HG03571 (cell line): ENCODE data around the gene FHL3.
"Not testable (repeated sequence)": the region's sequence is repeated elsewhere in the genome, so short reads cannot be mapped to it uniquely, and the experiment has no call there.

ENCODE experiments used
- ATAC-seq: cut with Tn5 transposase; IDR thresholded peaks from one replicate; pipeline ENCODE4 v1.9.1; 2021; ENCODE audit not compliant: unreplicated experiment

The FHL3 gene

DNA sequence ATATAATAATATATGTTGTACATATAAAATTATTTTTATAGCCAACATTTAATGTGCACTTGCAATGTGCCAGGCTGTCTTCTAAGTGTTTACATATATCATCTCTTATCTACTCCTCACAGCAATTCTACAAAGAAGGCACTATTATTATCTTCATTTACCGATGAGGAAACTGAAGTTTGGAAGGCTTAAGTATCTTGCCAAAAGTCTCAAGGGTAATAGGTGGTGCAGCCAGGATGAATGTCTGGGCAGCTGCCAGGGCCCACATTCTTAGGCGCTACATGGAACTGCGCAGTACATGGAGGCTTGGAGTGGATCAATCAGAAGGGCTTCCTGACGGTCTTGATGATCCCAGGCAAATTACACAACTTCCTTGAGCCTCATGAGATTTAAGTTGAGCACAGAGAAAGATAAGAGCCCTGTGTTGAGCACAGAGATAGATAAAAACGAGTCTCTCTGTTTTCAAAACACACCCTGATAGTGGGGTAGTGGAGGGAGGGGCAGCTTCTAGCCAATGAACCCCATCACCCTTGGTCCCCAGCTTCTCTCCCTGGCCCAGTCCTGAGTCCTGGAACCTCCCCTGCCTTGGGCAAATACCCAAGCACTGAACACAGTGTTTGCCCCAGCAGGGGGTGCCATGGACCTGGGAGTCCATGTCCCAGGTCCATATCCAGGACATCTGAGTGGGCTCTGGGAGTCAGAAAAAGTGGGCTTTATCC is 32.1 kb upstream of the FHL3 start:
- no peak for ATAC-seq

DNA sequence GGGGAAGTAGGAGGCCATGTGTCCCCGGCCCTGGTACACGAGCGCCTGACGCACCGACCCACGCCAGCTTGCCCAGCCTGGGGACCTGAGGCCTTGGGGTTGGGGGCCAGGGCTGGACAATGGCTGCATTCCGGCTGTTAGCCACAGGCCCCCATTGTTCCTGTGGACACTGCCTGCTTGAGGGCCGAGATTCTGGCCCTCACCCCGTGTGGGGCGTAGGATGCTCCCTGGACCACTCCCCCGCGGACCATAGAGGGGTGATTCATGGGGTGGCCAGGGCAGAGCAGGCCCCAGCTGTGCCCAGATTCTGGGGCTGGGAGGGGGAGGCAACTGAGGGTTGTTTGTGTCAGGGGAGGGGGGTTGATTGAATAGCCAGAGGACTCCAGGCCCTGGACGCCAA is 29.6 kb upstream of the FHL3 start:
- ATAC-seq: no peak

DNA sequence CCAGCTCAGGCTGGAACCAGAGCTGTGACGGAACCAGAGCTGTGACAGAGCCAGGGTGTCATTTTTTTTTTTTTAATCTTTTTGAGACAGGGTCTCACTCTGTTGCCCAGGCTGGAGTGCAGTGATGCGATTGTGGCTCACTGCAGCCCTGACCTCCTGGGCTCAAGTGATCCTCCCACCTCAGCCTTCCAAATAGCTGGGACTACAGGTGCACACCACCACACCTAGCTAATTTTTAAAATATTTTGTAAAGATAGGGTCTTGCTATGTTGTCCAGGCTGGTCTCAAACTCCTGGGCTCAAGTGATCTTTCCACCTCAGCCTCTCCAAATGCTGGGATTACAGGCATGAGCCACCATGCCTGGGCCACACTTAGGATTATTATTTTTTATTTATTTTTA is 27.7 kb upstream of the FHL3 start:
- not testable (repeated sequence) for ATAC-seq

DNA sequence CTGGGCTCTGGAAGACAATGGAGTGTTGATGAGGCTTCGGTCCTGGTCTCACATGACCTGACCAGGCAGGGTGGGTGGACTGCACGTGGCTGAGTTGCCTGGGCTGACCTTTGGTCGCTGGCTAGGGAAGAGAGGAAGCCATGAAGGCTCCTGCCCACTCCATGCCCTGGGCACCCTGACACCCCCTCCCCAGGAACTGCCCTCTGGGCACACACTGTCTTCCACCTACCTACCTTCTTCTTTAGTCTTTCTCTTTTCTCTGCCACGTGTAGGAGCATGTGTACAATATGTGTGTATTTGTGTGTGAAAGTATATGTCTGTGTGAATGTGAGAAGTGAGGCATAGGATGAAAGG is 26.2 kb upstream of the FHL3 start:
- ATAC-seq: no peak

DNA sequence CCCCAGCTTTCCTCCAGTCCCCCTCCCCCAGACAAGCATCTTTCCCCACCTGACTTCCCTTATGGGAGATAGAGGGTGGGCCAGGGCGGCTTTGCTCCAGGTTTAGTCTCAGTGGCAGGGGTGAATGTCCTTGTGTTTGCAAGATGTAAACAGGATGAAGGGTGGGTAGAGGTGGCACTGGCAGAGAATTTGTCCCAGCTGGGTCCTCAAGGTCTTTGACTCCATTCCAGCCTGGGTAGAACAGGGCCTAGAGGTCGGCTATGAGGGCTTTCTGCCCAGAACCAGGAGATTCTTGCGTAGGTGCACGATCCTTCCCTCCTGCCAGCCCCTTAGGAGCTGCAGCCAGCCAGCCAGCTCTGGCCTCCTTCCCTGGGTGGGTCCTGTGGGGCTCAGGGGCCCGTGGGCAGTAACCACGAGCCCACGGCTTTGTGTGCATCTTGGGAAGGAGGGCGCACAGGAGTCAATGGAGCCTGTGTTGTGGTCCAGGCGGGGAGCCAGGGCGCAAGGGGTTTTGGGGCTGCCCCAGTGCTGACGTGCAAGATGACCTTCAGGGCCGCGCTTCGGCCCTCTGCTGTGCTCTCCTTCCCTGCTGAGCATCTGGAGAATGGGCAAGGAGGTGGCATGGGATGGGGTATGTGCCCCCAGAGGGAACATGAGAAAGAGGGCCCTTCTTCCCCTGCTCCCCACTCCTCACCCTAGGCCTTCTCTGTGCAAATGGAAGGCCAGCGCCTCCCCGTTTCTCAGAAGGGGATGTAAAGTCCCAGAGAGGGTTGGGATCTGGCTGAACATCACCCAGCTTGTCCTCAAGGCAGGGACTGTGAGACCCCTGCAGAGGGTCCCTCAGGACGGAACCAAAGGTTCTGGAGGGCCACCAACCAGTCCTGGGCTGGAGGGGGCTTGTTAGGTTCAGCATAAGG is 25.5 kb upstream of the FHL3 start:
- no peak for ATAC-seq

DNA sequence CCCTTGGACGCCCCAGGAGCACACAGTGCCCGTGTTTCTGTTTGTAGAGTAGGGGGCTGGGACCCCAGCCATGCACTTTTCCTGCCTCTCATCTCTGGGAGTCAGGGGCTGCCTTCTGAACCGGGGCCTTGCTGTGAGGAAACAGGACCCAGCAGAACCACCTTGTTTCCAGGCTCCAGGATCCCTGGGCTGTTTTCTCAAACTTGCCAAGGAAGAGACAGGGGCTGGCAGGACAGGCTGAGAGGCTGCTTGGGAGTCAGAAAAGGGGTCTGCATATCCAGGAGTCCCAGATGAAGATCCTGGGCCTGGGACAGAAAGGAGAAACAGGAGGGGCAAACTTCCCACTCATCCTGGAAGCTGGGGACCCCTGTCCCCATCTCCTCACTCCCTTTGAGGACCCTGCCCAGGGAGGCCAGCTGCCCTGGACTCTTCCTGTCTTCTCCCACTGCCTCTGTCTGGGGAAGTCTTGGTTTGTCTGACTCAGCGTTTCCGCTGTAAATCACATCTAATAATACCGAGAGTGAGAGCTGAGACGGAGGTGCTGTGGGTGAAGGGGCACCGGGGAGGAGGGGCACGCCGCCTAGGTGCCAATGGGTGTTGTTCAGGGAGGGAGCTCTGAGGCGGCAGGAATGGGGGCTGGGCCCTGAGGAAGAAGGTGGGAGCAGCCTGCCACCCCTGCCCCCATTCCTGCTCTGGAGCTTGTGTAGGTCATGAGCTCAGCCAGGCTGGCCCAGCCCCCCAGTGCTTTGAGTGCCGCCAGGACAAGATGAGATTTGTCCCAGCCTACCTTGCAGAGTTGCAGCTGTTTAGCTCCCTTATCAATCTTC is 24.6 kb upstream of the FHL3 start:
- ATAC-seq: no peak

DNA sequence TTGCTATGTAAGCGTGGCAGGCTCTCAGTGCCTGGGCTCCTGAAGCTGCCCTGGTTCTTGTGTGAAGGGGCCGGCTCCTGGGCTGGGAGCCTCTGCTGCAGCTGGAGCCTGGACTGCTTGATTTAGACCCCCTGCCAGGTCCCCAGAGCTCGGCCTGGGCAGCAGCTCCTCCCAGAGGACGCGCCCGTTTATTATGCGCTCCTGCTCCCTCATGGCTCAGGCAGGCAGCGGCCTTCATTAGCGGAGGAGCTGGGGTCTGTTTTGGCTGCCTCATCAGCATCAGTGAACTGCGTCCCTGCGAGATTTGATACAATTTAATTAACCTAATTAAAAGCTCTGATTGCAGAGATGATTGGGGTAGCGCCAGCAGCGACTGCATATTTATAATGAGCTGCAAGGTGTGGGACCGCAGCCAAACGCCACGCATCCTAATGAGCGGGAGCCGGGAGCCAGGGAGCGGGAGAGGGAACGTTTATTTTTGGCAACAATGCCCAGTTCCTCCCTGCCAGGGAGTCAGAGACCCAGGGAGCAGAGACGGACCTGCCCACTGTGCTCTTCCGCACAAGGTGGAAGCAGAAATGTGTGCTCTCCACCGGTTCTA is 23.9 kb upstream of the FHL3 start:
- no peak for ATAC-seq

DNA sequence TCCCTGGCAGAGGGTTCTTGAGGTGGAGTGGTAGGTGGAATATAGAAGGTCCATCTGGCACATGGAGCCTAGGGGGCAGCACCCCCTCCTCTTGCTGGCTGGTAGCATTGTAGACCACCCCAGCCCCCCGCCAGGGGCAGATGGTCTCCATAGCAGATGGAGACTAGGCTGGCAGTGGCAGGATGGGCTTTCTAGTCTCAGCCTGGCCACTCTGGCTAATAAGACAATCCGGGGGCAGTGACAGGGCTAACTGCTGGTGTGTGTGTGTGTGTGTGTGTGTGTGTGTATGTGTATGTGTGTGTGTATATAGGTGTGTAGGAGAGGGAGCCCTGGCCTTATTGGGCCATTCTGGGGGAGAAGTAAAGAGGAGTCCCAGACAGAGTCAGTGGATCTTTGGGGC is 23.4 kb upstream of the FHL3 start:
- ATAC-seq: no peak

DNA sequence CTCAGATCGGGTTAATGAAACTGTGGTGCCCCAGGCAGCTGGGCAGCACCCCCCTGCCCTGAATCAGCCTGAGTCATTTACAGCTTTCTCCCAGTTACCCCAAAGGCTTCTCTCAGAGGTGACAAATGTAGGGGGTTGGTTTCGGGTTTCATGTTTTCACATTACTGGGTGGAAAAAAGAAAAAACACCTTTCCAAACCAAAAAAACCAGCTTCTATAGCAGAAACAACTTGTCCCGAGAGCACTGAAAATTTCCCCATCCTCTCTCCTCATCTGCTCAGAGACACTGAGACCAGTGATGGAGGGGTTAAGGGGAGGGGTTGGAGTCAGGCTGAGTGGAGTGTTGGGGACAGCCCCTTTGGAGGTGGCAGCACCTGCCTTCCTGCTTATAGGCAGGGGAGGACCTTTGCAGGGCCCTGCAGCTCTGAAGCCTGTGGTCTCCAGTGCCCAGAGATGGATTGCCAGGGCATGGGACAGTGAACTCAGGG is 22.8 kb upstream of the FHL3 start:
- ATAC-seq: peak; percentile 66

DNA sequence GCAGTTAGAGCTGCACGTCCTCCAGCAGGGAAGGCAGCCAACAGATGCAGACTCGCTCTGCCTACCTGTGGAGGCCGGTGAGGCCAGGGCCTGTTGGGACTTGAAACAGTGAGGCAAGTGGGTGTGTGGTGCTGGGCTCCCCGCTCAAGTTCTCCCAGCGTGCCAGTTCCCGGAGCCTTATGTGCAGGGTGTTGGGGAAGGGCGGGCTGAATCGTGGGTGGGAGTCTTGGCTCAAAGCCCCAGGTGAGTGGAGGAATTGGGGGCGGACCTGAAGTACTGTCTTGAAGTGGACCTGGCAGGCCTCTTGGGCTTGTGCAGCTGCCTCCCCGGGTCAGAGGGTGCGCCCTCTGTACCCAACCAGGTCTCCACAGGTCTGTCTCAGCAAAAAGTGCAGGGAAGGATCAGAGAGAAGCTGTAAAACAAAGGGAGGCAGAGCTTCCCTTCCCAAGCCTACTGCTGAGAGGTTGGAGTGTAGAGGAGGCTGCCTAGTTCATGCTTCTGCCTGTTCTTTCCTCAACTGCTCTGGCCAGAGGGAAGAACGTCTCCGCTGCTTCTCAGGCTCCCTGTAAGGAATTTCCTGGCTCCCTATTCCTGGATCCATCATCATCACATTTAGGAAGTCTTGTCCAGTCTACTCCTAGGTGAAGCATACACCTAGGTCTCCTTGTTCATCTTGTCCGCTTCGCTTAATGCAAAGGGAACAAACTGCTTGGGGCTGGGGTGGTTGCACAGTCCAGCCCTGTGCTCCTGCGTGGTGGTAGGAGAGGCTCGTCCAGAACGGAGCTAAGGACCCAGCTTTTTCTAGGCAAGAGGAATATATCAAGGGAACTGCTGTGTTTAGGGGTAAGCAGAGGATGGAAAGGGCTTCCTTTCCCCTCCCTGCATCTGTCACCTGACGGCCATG is 22.1 kb upstream of the FHL3 start:
- no peak for ATAC-seq

DNA sequence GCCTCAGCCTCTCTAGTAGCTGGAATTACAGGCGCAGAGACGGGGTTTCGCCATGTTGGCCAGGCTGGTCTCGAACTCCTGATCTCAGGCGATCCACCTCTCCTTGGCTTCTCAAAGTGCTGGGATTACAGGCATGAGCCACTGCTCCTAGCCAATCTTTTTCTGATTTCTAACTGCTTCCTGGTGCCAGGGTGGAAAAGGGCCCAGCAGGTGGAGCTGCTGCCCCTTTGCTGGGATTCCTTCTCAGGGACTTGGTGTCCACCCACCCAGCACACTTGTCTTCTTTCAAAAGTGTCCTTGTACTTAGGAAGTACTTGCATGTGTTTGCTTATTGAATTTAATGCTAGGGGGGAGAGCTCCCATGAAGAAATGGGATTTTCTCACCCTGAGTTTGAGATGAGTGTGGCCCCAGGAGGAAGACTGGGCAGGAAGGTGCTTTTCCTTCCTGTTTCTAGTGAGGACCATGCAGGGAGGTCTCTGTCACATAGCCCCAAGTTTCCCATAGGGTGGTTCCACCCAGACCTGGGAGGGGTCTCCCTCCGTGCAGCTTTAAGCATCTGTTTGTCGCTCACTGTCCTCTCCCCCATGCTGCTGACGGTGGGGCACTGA is 21.4 kb upstream of the FHL3 start:
- ATAC-seq: no peak

DNA sequence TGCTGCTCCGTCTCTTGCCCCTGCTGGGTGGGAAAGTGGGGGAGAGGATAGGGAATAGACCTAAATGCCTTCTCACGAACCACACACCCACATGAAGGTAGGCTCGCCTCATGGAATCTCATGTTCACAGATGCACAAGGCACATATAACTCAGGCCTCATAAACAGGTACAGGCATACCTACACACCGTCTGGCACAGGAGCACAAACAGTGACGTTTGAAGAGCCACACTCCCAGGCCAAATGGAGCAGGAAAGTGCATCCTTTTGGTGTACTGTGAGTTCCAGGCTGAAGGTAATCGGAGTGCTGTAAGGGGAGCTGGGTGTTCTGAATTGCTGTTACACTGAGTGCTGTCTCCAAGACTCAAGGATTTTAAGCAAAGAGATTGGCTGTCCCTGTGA is 20.4 kb upstream of the FHL3 start:
- ATAC-seq: no peak

DNA sequence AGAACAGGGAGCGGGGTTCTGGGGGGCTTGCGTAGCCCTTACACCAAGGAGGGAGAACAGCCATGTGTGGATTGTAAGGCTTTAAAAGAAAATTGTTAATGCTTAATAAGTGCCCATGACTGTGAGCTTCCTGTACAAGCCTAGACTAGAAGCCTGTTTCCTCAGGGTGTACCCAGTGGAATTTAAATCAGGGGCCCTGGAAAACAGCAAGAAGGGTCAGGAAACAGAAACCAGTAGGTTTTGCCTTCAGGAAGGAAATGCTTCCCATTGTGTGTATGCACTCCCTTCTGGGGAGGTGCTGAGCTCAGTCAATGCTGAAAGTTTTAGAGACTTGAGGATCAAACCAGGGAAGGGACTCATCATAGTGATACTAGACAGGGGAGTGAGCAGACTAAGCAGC is 19.9 kb upstream of the FHL3 start:
- no peak for ATAC-seq

DNA sequence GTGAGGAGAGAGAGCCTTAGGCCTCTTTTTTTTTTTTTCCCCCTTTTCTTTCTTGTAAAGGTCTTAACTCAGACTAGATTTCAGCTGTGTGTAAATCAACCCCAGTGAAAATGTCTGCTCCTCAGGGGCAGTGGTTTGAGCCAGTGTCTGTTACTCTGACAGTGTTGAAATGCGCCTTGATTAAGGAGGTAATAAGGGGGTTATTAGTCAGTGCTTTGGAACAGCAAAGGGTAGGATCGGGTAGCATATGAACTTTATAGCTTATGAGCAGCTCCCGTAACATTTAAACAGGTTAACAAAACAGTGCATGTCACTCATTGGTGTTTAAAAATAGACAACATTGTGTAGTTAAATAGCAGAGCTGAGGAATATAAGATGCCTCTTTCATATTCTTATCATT is 17.5 kb upstream of the FHL3 start:
- ATAC-seq: no peak

DNA sequence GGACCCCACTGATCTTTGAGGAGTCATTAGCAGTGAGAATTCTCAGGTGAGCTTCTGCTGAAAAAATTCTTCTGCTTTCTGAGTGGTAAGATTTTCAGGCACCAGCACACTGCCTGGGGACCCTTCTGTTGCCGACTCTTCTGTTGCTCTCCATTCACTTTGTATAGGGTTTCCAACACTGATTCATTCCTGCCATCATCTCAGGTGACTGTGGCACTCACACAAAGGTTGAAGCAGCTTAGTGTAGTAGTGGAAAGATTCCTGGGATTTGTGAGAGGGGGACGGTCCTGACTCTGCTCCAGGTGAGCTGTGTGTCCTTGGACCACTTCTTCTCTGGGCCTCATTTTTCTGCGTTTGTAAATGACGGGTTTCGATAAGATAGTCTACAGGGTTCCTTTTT is 16.7 kb upstream of the FHL3 start:
- no peak for ATAC-seq

DNA sequence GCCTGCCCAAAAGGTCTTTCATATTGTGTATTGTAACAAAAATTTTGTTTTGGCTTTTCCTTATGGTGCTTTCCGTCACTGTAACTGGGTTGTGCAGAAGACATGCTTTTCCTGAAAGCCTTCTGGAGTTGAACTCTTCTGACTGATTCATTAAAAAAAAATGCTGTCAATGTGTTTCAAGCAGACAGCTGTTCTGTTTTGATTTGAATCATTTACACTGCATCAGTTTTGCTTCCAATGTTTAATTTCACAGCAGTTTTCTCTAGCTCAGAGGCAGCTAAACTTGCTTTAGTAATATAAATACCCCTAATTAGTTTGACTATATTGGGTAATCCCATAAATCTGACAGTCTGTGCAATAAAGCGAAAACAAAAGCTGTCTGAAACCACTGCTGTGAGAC is 15.1 kb upstream of the FHL3 start:
- ATAC-seq: no peak

DNA sequence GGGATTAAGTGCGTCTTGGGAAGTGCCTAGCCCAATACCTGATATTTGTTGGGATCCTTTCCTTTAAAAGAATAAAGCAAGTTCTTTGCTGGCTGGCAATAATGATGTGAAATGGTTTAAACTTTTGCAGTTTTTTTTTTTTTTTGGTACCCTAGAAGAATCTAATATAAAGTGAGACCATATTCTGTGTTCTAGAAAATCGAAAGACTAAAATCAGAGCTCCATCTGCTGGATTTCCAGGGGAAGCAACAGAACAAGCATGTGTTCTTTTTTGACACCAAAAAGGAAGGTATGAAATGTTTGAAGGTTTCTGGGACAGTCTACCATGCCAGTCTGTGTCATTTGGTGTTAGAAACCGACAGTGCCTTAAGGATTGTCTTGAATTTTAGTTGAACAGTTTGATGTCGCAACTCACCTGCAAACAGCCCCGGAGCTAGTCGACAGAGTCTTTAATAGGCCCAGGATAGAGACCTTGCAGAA is 13.6 kb upstream of the FHL3 start:
- no peak for ATAC-seq

DNA sequence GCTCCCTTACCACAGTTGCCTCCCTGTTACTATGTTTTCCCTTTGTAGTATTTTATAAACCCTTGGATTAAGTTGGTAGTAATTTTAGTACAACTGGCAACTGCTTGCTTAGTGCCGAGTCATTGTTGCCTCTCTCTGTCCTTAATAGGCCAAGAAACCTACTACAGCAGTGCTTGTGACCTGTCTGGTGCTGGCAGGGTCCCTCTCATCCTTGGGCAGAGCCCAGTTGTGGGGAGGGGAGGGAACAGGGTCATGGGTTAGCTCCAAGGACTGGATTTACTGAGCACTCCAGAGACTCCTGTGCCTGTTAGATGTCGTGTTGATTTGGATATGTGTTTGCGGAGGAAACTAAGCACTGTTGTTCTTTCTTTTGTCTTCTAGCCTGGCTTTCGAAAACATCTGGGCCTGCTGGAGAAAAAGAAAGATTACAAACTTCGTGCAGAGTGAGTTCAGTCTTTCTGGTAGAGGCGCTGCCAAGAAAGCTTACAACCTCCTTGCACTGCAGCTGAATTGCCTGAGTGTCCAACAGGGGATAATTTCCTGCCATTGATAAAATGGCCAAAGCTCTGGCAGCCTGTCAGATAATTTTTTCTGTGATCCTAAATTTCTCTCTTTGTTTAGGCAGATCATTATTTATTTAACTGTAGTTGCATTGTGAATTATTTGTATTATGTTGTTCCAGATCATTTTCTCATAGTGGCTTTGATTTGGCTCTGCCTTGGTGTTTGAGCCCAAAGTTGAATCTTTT is 10.8 kb upstream of the FHL3 start:
- no peak for ATAC-seq
